ENCODE results near the gene DSCAML1. TPM values are rescaled to one million over a fixed set of nuclear protein-coding genes. Genes with fewer than 3 reads are reported as not detected.

The DSCAML1 gene
- total and polyA plus RNA-seq, 2 of the 8 experiments (the other 6 are each of a cell fraction or from before 2014, with no cell fraction given) = 0.19 to 0.24 TPM

- H4K8ac ChIP-seq (ENCODE audit: extremely low read depth, insufficient read depth, low read length) = no peak overlapping the region
- no peaks in the 10 kb centered on the region for H3K79me2 ChIP-seq (ENCODE audit: control insufficient read depth in 1 of 2, insufficient read depth in 2 of 2, low read length in 2 of 2)
- no peak overlapping the region for H3K4ac ChIP-seq (replicated peaks; ENCODE audit: insufficient read length, low read depth, low read length)
- no peak overlapping the region for H2BK120ac ChIP-seq (replicated peaks; ENCODE audit: low read depth, low read length)
- no peaks in the 10 kb centered on the region for H3K27me3 ChIP-seq (replicated peaks in 1 of 4; ENCODE audit: control insufficient read depth in 3 of 4, extremely low read depth in 1 of 4, insufficient read depth in 3 of 4, low read length in 3 of 4)
- POLR2A ChIA-PET (ENCODE audit: partially characterized antibody) = no interaction called here
- H3K23ac ChIP-seq (ENCODE audit: insufficient read length) = no peak overlapping the region
- peaks cover 0 to 9% (median 2%) of the 10 kb centered on the region in 4 experiments; a peak in 4 of 7 replicates for H3K4me1 ChIP-seq (replicated peaks in 1 of 4; ENCODE audit: control insufficient read depth in 3 of 4, insufficient read depth in 4 of 4, low read length in 3 of 4)
- H3K4me2 ChIP-seq (ENCODE audit: insufficient read depth in 1 of 2, low read depth in 2 of 2, low read length in 2 of 2) = no peak overlapping the region
- no peak overlapping the region for H2AFZ ChIP-seq (ENCODE audit: low read length)
- H2BK15ac ChIP-seq (ENCODE audit: low read length) = no peak overlapping the region
- H3K18ac ChIP-seq (ENCODE audit: extremely low read depth, low read length) = no peak overlapping the region
- H4K91ac ChIP-seq (replicated peaks; ENCODE audit: insufficient read length, low read length) = no peak overlapping the region
- FAIRE-seq = no peak
- no peak overlapping the region for H2BK5ac ChIP-seq (ENCODE audit: low read depth, low read length)
- no peak overlapping the region for H3K56ac ChIP-seq (replicated peaks; ENCODE audit: insufficient read length, low read depth, low read length)
- peaks cover 2% of the 10 kb centered on the region; the same call in 1 of the 2 replicates for H3K23me2 ChIP-seq (ENCODE audit: low read depth, low read length)
- H4K20me1 ChIP-seq (replicated peaks in 1 of 2; ENCODE audit: control insufficient read depth in 1 of 2, insufficient read depth in 2 of 2, low read length in 2 of 2) = no peaks in the 10 kb centered on the region
- no peak overlapping the region for H2AK5ac ChIP-seq (ENCODE audit: low read depth, low read length)
- 78% methylated on average over 14 of the region's 14 CpGs; no CpG with 5 or more reads in 1 of the 2 experiments for WGBS, 2 experiments (ENCODE audit: extremely low coverage in 1 of 2, insufficient coverage in 1 of 2, insufficient read length in 1 of 2, insufficient replicate concordance in 2 of 2, low coverage in 1 of 2, low lambda C conversion rate in 2 of 2, missing lambda C conversion rate in 1 of 2)
- no peak for DNase-seq (ENCODE audit: low read depth in 1 of 2, low spot score in 2 of 2)
- CTCF ChIA-PET (ENCODE audit: partially characterized antibody) = interaction anchor here (1.5 kb wide), 1 partner anchor 197 kb away, joined by 3 read pairs; no protein-coding TSS in a partner anchor
- no peak overlapping the region for H2BK12ac ChIP-seq (ENCODE audit: low read depth, low read length)
- H3K14ac ChIP-seq (ENCODE audit: insufficient read length) = no peak overlapping the region
- H3K9me3 ChIP-seq (ENCODE audit: insufficient read depth in 2 of 2, low read depth in 1 of 2, low read length in 1 of 2) = no peaks in the 10 kb centered on the region
- H3K79me1 ChIP-seq (ENCODE audit: low read depth, low read length) = no peaks in the 10 kb centered on the region
- H3K36me3 ChIP-seq (ENCODE audit: control insufficient read depth in 2 of 4, insufficient read depth in 4 of 4, low read length in 3 of 4) = no peaks in the 10 kb centered on the region
- no peak overlapping the region for H3K27ac ChIP-seq (ENCODE audit: low read depth, low read length)
- H4K5ac ChIP-seq (ENCODE audit: insufficient read length, low read depth, low read length) = no peak overlapping the region
- no peak overlapping the region for H2BK20ac ChIP-seq (ENCODE audit: low read length)
- H3K4me3 ChIP-seq (ENCODE audit: extremely low read depth in 1 of 4, insufficient read depth in 2 of 4, low read depth in 3 of 4, low read length in 4 of 4) = no peak overlapping the region
- no peak overlapping the region for H3K9ac ChIP-seq (replicated peaks in 1 of 4; ENCODE audit: extremely low read depth in 1 of 4, low read depth in 3 of 4, low read length in 3 of 4)
- TF ChIP-seq CTCF (IDR thresholded peaks at IDR 0.05; ENCODE audit: control extremely low read depth in 1 of 3, insufficient read depth in 1 of 3, low read depth in 1 of 3, low read length in 3 of 3) (no peak), POU5F1 (IDR thresholded peaks at IDR 0.05; ENCODE audit: low read depth, low read length) (no peak), ASH2L (IDR thresholded peaks at IDR 0.05; ENCODE audit: low read length) (no peak), BCL11A (IDR thresholded peaks at IDR 0.05; ENCODE audit: low read depth in 2 of 2, low read length in 2 of 2) (no peak), POLR2AphosphoS5 (IDR thresholded peaks at IDR 0.05; ENCODE audit: low read depth, low read length) (no peak), YY1 (IDR thresholded peaks at IDR 0.05; ENCODE audit: low read depth, low read length) (no peak), CREB1 (IDR thresholded peaks at IDR 0.05) (no peak), ZNF274 (IDR thresholded peaks at IDR 0.05; ENCODE audit: borderline replicate concordance, extremely low read depth, low read length) (no peak), RNF2 (IDR thresholded peaks at IDR 0.05; ENCODE audit: borderline replicate concordance, low read depth, low read length, missing control alignments, poor library complexity, severe bottlenecking) (no peak)
Measured at GRCh38 chr11:117641008-117641915, 155.8 kb downstream of the DSCAML1 start.

Measured in H1 (cell line).